OCI-LY1 (cell line): ENCODE data around the gene DOCK4.

Source experiments
- H2AFZ ChIP-seq: fragments of 200-600 bp; sonication (generic), shearing (Covaris generic); 2 replicates; pipeline ENCODE4 v1.6.0; 2014; ENCODE audit warnings: antibody characterized with exemption, mild to moderate bottlenecking, low read length
- H3F3A ChIP-seq: fragments of 200-600 bp; sonication (generic), shearing (Covaris generic); 2 replicates; pipeline ENCODE4 v1.6.0; 2014; ENCODE audit warnings: mild to moderate bottlenecking, antibody characterized with exemption, low read length, moderate library complexity; ENCODE audit not compliant: insufficient read depth
- H3K27ac ChIP-seq: fragments of 200-600 bp; sonication (generic); 2 replicates; pipeline ENCODE4 v1.5.1; 2014; ENCODE audit warnings: low read length, mixed run types, mild to moderate bottlenecking, low read depth; ENCODE audit not compliant: poor library complexity, severe bottlenecking
- H3K27me3 ChIP-seq: fragments of 200-600 bp; sonication (generic); 2 replicates; pipeline ENCODE4 v1.6.0; 2014; ENCODE audit warnings: antibody characterized with exemption, mild to moderate bottlenecking, low read length, moderate library complexity; ENCODE audit not compliant: insufficient read depth
- H3K36me3 ChIP-seq: fragments of 200-600 bp; sonication (generic); 2 replicates; pipeline ENCODE4 v1.6.1; 2014; ENCODE audit warnings: mild to moderate bottlenecking, antibody characterized with exemption, low read length, moderate library complexity, mixed read lengths; ENCODE audit not compliant: insufficient read depth
- H3K4me1 ChIP-seq: fragments of 200-600 bp; sonication (generic); 2 replicates; pipeline ENCODE4 v1.5.1; 2014; ENCODE audit warnings: mild to moderate bottlenecking, low read length, moderate library complexity; ENCODE audit not compliant: insufficient read depth, severe bottlenecking
- H3K4me2 ChIP-seq: fragments of 200-600 bp; sonication (generic), shearing (Covaris generic); 2 replicates; pipeline ENCODE4 v1.6.1; 2014; ENCODE audit warnings: low read length
- H3K4me3 ChIP-seq: fragments of 200-600 bp; sonication (generic); 2 replicates; pipeline ENCODE4 v1.5.1; 2014; ENCODE audit warnings: low read length, low read depth, mild to moderate bottlenecking, mixed read lengths; ENCODE audit not compliant: poor library complexity, severe bottlenecking
- H3K79me2 ChIP-seq: fragments of 200-600 bp; shearing (Covaris generic); 2 replicates; pipeline ENCODE4 v1.6.1; 2016; ENCODE audit warnings: mixed run types, low read length, mixed read lengths; ENCODE audit not compliant: insufficient read depth
- H3K9ac ChIP-seq: fragments of 200-600 bp; sonication (generic), shearing (Covaris generic); 2 replicates; pipeline ENCODE4 v1.6.1; 2014; ENCODE audit warnings: mild to moderate bottlenecking, low read length, mixed read lengths
- H3K9me2 ChIP-seq: fragments of 200-600 bp; sonication (generic), shearing (Covaris generic); 2 replicates; pipeline ENCODE4 v1.6.1; 2014; ENCODE audit warnings: low read depth, mild to moderate bottlenecking, low read length, mixed read lengths
- H3K9me3 ChIP-seq: fragments of 200-600 bp; shearing (Covaris generic); 2 replicates; pipeline ENCODE4 v1.6.1; 2014; ENCODE audit warnings: low read length, mixed read lengths
- H4K20me1 ChIP-seq: fragments of 200-600 bp; sonication (generic), shearing (Covaris generic); 2 replicates; pipeline ENCODE4 v1.6.0; 2016; ENCODE audit warnings: mild to moderate bottlenecking, low read length; ENCODE audit not compliant: insufficient read depth
- EZH2 ChIP-seq: fragments of 200-600 bp; sonication (generic), shearing (Covaris generic); IDR thresholded peaks from 2 replicates; pipeline ENCODE4 v1.8.0; 2017; ENCODE audit warnings: borderline replicate concordance, mixed run types, mild to moderate bottlenecking, antibody characterized with exemption, low read length, moderate library complexity, mixed read lengths
- TF ChIP-seq, protein P1 (sequence below): fragments of 200-600 bp; sonication (generic), shearing (Covaris generic); IDR thresholded peaks from 2 replicates; pipeline ENCODE4 v1.5.1; 2017; ENCODE audit warnings: mild to moderate bottlenecking, antibody characterized with exemption, low read length, moderate library complexity, mixed read lengths

Gene DOCK4

DNA sequence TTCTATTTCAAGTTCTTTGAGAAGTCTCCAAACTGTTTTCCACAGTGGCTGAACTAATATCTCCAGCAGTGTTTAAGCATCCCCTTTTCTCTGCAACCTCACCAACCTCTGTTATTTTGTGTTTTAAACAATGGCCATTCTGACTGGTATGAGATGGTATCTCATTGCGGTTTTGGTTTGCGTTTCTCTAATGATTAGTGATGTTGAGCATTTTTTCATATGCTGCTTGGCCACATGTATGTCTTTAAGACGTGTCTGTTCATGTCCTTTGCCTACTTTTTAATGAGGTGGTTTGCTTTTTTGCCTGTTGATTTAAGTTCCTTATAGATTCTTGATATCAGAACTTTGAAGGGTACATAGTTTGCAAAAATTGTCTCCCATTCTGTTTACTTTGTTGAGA, 487.3 kb downstream of the DOCK4 start:
- no peak for TF ChIP-seq EZH2
- Histone ChIP-seq H2AFZ (no peak overlapping the region), H3K27ac (no peak overlapping the region), H3K36me3 (no peaks in the 10 kb centered on the region), H3K4me1 (no peaks in the 10 kb centered on the region), H4K20me1 (no peaks in the 10 kb centered on the region), H3K9ac (no peak overlapping the region), H3K4me3 (no peak overlapping the region), H3K4me2 (no peak overlapping the region), H3K9me3 (no peaks in the 10 kb centered on the region), H3F3A (no peaks in the 10 kb centered on the region), H3K79me2 (no peaks in the 10 kb centered on the region), H3K9me2 (no peaks in the 10 kb centered on the region), H3K27me3 (no peaks in the 10 kb centered on the region)

- Histone ChIP-seq H3F3A (no peaks in the 10 kb centered on the region), H3K4me1 (no peaks in the 10 kb centered on the region), H3K27me3 (no peaks in the 10 kb centered on the region), H3K9ac (no peak overlapping the region), H3K27ac (no peak overlapping the region), H3K79me2 (no peaks in the 10 kb centered on the region), H3K9me3 (0 out of 2 replicates have a peak, but pooled peaks cover 2% of the 10 kb centered on the region), H3K4me2 (no peak overlapping the region), H4K20me1 (no peaks in the 10 kb centered on the region), H3K9me2 (no peaks in the 10 kb centered on the region), H3K36me3 (no peaks in the 10 kb centered on the region), H3K4me3 (no peak overlapping the region), H2AFZ (no peak overlapping the region)
- no peak for TF ChIP-seq EZH2
Measured at GRCh38 chr7:111711426-111712065, 494.7 kb downstream of the DOCK4 start.

- 0 out of 2 replicates have a peak, but pooled peaks cover 2% of the 10 kb centered on the region for H3K9me3 ChIP-seq
- no peak overlapping the region for H2AFZ ChIP-seq
- H3K36me3 ChIP-seq, result no peaks in the 10 kb centered on the region
- H4K20me1 ChIP-seq, result no peaks in the 10 kb centered on the region
- no peak overlapping the region for H3K4me2 ChIP-seq
- H3K79me2 ChIP-seq, result no peaks in the 10 kb centered on the region
- no peaks in the 10 kb centered on the region for H3K27me3 ChIP-seq
- no peaks in the 10 kb centered on the region for H3F3A ChIP-seq
- H3K9ac ChIP-seq, result no peak overlapping the region
- no peak overlapping the region for H3K27ac ChIP-seq
- H3K9me2 ChIP-seq, result no peaks in the 10 kb centered on the region
- no peaks in the 10 kb centered on the region for H3K4me1 ChIP-seq
- TF ChIP-seq EZH2, result no peak
- TF ChIP-seq, protein P1, sequence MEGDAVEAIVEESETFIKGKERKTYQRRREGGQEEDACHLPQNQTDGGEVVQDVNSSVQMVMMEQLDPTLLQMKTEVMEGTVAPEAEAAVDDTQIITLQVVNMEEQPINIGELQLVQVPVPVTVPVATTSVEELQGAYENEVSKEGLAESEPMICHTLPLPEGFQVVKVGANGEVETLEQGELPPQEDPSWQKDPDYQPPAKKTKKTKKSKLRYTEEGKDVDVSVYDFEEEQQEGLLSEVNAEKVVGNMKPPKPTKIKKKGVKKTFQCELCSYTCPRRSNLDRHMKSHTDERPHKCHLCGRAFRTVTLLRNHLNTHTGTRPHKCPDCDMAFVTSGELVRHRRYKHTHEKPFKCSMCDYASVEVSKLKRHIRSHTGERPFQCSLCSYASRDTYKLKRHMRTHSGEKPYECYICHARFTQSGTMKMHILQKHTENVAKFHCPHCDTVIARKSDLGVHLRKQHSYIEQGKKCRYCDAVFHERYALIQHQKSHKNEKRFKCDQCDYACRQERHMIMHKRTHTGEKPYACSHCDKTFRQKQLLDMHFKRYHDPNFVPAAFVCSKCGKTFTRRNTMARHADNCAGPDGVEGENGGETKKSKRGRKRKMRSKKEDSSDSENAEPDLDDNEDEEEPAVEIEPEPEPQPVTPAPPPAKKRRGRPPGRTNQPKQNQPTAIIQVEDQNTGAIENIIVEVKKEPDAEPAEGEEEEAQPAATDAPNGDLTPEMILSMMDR, result no peak
- H3K4me3 ChIP-seq, result no peak overlapping the region
Measured at GRCh38 chr7:111710839-111711380, 495.3 kb downstream of the DOCK4 start.

DNA sequence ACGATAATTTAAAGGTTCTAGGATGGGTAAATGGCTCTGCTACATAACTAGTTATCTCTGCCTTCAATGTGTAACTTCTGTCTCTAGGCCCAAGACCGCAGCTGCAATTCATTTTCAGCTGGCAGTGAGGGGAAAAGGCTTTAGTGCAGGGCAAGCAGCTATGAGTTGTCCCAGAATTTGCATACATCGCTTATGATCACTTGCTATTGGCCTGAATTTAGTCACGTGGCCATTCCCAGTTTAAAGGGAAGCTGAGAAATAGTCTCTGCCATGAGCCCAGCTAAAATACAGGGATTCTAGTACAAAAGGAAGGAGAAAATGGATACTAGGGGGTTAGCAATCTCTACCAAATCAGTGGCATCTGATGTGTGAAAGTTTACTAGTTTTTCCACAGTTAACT, 498.1 kb downstream of the DOCK4 start:
- H3F3A ChIP-seq, result no peaks in the 10 kb centered on the region
- H3K79me2 ChIP-seq, result no peaks in the 10 kb centered on the region

More for the DNA sequence above, 498.1 kb downstream of the DOCK4 start:
- Histone ChIP-seq H3K27ac (no peak overlapping the region), H3K4me1 (no peaks in the 10 kb centered on the region), H3K36me3 (no peaks in the 10 kb centered on the region), H2AFZ (no peak overlapping the region), H3K9me3 (0 out of 2 replicates have a peak, but pooled peaks cover 2% of the 10 kb centered on the region), H3K9me2 (no peaks in the 10 kb centered on the region), H3K9ac (no peak overlapping the region), H3K4me3 (no peak overlapping the region), H4K20me1 (no peaks in the 10 kb centered on the region), H3K27me3 (no peaks in the 10 kb centered on the region), H3K4me2 (no peak overlapping the region)
- TF ChIP-seq, protein P1, result no peak
- no peak for TF ChIP-seq EZH2
